C4-2B (cell line): ENCODE data around the gene CYGB.

ENCODE experiments used
- H3K27ac ChIP-seq: fragments of 450-650 bp; 2 replicates; pipeline ENCODE4 v1.5.1; 2017
- ZFX ChIP-seq: fragments of 450-650 bp; IDR thresholded peaks from 2 replicates; pipeline ENCODE4 v1.6.1; 2017
- TF ChIP-seq, protein P1 (sequence below): fragments of 450-650 bp; conservative IDR thresholded peaks from 2 replicates; pipeline ENCODE4 v1.5.1; 2017; ENCODE audit warnings: mild to moderate bottlenecking

Gene CYGB

DNA sequence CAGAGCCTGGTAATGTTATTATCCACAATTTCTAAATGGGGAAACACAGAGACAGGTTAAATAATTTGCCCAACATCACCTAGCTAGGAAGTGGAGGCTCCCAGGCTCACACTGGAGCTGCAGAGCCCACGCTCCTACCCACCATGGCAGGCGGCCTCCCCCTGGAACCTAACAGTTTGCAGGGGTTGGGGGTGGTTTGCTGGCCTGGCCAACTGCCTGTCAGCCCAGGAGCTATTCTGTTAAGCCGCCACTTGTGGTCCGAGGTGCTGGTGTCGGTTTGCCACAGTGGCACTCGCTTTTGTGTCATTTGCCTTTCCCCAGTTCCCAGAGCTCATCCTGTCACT lies 5.9 kb upstream of the CYGB start:
- no peak overlapping the region for H3K27ac ChIP-seq

DNA sequence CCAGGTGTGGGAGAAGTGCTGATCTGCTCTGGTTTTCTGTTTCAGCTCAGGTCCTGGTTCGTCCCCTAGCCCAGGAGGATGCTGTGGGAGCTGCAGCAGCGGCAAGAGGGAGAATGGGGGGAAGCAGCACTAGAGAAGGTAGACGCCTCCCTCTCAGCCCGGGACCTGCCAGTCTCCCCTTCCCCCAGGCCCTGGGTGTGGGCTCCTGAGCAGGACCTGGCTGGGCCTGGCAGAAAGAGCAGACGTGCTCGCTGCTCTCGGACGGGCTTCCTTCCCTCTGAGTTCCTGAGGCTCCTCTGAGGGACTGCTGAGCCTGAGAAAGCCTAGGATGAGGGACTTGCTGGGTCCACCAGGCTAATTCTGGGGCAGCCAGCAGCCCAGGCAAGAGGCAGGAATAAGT lies 5.5 kb upstream of the CYGB start:
- H3K27ac ChIP-seq: no peak overlapping the region
- no peak for TF ChIP-seq ZFX
- TF ChIP-seq, protein P1, sequence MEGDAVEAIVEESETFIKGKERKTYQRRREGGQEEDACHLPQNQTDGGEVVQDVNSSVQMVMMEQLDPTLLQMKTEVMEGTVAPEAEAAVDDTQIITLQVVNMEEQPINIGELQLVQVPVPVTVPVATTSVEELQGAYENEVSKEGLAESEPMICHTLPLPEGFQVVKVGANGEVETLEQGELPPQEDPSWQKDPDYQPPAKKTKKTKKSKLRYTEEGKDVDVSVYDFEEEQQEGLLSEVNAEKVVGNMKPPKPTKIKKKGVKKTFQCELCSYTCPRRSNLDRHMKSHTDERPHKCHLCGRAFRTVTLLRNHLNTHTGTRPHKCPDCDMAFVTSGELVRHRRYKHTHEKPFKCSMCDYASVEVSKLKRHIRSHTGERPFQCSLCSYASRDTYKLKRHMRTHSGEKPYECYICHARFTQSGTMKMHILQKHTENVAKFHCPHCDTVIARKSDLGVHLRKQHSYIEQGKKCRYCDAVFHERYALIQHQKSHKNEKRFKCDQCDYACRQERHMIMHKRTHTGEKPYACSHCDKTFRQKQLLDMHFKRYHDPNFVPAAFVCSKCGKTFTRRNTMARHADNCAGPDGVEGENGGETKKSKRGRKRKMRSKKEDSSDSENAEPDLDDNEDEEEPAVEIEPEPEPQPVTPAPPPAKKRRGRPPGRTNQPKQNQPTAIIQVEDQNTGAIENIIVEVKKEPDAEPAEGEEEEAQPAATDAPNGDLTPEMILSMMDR: no peak

More for the DNA sequence above, 5.9 kb upstream of the CYGB start:
- no peak for TF ChIP-seq ZFX
- TF ChIP-seq, protein P1: no peak

DNA sequence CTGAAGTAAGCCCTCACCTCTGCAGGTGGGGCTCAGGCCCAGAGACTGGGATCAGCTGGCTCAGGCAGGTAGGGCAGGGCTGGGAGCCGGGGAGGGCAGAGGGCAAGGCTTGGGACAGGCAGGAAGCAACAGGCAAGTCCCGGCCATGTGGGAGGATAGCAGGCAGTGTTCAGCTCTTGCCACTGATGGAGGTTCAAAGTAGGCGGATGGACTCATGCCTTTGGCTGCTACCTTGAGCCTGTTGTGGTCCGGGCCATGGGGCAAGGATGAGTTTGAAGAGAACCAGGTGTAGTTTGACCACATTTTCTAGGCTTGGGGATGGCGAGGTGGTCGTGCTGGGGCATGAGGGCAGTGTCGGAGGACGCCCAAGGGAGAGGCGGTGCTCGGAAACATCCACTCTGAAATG lies 5.1 kb upstream of the CYGB start:
- H3K27ac ChIP-seq: no peak overlapping the region
- no peak for TF ChIP-seq ZFX
- TF ChIP-seq, protein P1: no peak

DNA sequence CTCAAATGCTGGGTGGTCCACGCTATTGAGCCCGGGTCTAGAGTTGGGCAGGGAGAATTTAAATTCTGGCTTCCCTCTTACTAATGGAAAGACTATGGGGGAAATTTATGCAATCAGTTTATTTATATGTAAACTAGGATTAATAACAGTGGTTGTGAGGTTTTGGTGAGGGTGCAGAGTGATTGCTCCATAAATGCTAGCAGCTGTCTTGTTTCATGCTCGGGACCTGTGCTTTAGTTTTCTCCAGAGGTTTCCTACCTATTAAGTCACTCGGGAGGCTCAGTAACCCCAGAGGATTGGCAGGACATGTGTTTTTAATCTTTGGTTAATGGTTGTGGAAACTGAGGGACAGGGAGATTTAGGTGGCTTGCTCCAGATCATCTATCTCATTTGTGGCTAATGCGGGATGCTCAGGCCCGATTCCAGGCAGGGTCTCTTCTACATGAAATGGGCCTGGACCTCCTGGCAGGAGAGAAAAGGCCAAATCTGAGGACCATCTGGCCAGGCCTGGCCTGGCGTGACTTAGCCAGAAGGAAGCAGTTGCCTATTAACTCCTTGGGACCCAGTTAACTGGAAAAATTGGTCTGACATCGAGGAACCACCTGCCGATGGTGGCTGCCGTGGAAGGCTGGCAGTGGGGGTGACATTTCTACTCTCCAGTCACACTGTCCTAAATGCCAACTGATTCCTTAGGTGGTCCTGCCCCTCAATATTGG lies 4.4 kb upstream of the CYGB start:
- TF ChIP-seq, protein P1: no peak
- no peak for TF ChIP-seq ZFX
- no peak overlapping the region for H3K27ac ChIP-seq

DNA sequence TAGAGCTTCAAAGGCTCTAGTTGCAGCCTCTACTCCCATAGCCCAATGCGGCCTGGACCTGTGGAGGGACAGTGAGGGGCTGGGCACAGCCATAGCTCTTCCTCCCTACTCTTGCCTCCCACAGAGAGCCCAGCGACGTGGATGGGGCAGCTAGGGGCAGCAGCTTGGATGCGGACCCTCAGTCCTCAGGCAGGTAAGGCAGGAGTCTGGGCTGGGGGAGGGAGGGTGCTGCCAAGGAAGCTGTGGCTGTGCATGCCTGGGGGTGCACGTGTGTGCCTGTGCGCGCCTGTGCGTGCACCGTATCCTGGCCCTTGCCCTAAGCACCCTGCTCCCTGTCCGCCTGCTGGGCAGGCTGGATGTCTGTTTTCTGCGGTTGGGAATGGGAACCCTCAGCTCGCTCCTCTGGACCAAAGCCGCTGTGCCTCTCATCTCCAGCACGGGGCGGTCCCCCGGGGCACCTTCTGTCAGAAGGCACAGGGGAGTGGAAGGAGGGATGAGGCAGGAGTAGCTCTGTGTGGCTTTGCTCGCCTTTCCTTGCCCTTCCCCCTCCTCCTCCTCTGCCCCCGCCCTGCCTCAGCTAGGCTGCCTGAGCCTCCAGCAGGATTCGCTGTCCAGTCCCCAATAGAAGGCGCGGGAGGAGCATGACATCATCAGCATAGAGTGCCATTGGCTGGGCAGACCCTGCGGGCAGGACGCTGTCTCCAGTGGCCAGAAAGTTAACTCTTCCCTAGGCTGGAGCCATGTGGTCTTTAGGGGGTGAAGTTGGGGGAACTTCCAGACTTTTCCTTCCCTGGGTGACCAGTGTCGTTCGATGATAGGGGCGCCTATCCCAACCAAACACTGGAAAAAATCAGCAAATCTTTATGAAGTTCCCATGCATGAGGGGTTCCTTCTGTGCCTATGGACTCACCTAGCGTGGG lies 3.1 kb upstream of the CYGB start:
- TF ChIP-seq, protein P1: no peak
- TF ChIP-seq ZFX: no peak
- peak overlapping the region; percentile 53 for H3K27ac ChIP-seq

DNA sequence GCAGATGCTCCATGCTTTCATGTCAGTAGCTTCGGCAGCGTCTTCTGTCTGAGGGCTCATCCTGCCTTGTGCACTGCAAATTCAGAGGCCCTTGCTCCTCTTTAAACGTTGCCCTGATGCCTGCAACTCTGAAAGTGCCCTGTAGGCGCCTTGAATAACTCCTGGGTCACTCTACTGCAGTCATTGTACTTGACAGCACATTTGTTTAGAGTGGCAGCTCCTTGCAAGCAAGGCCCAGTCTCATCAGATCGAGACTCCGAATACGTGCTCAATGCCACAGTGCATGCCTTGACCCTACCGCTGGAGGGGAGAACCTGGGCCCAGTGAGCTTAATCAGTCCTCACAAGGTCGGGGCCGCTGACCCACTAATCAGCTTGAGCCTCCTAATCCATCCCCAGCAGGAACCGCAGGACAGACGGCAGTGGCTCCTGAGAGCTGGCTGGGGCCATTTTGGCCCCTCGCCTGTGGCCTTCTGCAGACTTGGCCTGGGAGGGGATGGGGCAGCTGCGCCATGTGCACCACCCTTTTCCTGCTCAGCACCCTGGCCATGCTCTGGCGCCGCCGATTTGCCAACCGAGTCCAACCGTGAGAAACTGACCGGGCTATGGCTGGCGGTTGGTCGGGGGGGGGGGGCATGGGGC lies 2.2 kb upstream of the CYGB start, which contains the start of gene PRCD:
Gene PRCD, plus strand, starts transcription at position 414 of the 641 bp plus-strand sequence. Its CDS starts 98 bp downstream, at position 512.
- H3K27ac ChIP-seq: peak within 1 kb of the TSS; percentile 53
- TF ChIP-seq, protein P1: no peak
- no peak for TF ChIP-seq ZFX
